ENCODE data around the gene CARD19.

CARD19 gene, protein sequence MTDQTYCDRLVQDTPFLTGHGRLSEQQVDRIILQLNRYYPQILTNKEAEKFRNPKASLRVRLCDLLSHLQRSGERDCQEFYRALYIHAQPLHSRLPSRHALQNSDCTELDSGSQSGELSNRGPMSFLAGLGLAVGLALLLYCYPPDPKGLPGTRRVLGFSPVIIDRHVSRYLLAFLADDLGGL

DNA sequence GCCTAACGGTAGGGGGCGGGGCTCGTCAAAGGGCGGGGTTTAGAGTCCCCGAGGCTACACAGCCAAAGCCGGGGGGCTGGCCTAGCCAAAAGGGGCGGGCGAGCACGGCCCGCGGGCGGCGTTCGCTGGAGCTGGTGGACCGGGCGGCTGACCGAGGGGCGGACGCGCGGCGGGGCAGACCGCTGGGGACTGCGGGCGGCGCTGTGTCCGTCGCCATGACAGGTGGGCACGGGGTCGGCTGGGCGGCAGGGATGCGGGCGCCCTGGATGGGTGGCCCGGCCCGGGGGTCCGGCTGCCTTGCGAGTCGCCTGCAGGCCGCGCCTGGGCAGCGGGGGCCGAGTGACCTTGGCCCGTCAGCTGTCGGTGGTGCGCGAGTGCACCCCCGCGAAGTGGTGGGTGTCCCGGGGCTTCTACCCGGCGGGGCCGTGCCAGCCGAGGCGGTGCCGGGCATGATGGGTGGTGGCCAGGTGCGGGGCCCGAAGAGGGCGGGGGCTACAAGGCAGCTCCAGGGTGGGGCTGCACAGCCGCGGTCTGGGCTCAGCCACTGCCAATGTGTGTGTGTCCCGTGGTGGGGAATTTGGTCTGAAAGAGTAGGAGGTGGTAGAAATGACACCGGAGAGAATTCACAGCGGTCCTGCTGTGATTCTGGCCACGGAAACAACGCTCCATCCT, at the start of gene CARD19:
TSS of gene CARD19 (plus strand) at position 87 of the 672 bp plus-strand sequence. CDS start at position 216, 129 bp downstream.
- DNase-seq: peak; percentile 80

DNA sequence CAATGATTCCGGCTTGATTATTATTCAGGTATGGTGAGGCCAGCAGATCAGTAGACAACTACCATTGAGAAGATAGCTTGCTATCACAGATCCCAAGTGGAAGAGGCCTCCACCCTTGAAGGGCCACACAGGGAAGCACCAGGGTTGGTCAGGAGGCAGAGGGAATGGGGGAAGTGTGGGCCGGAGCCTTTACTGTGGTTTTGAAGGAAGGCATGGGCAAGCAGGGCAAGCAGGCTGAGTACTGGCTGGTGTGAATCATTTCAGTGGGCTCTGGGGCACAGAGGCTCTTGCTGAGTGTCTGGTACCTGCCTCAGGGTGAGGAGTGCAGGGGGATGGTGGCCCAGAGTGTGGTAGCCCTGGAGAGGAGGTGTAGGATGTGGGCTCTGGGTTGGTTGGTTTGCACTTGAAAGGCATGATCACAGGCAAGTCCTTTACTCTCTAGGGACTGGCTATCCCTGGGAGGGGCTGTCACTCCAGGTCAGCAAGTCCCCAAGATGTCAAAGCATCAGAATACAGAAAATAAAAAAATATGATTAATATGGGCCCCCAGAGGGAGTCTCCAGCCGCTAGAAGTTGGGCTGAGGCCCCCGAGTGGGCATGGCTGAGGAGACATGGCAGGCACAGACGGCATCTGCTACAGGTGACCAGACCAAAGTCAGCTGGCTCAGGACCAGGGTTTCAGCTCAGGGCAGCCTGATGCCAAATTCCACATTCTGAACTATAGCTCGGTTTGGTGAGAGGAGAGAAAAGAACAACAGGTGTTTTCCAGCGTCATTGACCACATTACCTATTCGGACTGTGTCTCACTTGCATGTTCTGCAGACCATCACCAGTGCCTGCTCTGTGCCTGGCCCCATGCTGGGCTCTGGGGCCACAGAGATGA, 47.2 kb upstream of the CARD19 start:
- DNase-seq: no peak

DNA sequence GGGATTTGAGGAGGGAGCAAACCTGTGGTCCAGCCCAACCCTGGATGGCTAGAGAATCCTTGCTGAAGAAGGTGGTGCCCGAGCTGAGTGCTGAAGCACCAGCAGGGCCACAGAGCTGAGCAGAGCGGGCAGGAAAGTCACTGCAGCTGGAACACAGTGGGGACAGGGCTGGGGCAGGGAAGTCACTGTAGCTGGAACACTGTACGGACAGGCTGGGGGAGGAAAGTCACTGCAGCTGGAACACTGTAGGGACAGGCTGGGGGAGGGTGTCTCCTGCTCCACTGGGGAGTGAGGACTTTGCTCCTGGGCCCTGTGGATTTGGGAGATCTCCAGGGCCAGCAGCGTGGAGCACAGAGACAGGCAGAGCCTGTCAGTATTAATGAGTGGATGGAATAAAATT, 46.5 kb upstream of the CARD19 start:
- DNase-seq: no peak

DNA sequence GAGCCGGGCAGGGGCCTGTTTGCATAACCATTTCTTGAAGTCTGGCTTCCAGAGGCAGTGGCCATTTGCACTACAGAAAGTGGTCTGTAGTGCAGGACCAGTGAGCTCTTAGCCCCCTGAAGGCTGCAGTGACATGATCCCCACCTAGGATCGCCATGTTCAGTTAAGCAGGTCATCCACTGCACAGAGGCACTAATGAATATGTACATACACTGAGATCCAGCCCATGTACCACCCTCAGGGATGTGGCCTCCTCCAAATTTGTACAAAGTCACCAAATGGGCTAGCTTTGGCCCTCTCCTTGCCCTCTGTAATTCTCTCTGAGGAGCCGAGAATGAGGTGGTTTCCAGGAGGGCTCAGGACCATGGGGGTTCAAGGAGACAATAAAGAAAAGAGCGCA, 45.8 kb upstream of the CARD19 start:
- DNase-seq: no peak

DNA sequence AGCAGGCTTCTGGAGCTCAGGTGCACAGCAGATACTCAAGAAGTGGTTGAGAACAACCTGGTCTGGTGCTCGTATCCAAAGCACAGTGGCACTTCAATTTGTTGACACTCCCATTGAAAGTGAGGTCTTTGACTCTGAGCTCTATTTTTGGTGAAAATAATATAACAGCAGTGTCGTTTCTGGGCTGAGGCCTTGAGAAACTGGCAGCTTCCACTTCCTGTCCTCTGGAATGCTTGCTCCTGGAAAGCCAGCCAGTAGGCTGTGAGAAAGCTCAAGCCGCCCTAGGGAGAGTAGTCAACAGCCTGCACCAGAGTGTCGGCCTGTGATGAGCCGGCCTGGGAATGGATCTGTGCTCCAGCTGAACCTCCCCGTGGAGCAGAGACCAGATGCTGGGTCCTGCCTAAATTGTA, 44.3 kb upstream of the CARD19 start:
- peak; percentile 85 for DNase-seq

DNA sequence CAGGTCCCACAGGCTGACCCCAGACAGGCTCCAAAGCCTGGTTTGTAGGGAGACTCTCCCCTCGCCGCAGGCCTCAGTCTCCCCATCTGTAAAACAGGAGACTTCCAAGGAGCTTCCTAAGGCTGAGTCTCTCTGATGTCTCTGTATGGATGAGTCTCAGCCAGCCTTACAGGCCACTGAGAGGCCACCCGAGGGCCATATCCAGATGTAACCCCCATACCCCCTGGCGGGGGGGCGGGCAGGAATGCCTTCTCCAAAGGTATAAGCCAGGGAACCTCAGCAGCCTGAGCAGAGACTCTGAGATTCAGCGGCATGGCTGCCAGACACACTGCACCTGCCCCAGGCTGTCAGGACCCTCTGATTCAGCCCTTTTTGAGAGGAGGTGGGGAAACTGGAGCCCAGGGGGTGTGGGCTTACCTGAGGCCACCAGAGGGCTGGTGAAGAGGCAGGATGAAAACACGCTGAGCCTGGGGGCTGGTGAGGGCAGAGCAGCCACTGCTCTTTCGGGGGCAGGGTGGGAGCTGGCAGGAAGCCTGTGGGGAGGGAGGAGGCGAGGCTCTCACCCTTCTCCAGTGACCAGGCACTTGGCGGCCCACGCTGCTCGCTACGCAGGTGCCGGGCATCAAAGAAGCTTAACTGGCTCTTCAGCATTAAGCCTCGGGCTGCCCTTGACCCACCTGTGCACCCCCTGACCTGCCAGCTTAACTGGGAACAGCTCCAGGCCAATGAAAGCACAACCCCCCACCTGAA, 43.1 kb upstream of the CARD19 start:
- DNase-seq: no peak

DNA sequence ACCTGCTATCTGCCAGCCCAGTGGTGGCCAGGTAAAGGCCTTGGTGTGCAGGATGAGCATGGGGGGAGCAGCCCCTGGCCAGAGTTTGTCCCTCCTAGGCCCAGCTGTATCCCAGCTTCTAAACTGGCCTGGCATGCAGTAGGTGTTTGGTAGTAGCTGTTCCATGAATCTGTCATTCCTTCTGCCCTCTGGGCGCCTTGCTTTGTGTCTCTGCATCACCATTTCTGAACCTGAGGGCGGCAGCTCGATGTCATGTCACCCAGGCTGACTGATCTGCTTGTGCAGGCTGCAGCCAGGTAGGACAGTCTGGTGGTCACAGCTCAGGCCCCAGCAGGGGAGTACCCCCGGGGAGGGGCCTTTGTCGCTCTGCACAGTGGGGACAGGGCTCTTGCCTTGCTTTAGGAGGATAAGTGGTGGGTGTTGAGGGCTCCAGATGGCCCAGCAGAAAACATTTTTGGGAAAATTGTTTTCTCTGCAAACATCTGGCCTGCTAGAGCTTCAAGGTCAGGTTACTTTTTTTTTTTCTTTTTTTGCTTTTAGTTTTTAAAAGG, 42.2 kb upstream of the CARD19 start:
- DNase-seq: no peak

DNA sequence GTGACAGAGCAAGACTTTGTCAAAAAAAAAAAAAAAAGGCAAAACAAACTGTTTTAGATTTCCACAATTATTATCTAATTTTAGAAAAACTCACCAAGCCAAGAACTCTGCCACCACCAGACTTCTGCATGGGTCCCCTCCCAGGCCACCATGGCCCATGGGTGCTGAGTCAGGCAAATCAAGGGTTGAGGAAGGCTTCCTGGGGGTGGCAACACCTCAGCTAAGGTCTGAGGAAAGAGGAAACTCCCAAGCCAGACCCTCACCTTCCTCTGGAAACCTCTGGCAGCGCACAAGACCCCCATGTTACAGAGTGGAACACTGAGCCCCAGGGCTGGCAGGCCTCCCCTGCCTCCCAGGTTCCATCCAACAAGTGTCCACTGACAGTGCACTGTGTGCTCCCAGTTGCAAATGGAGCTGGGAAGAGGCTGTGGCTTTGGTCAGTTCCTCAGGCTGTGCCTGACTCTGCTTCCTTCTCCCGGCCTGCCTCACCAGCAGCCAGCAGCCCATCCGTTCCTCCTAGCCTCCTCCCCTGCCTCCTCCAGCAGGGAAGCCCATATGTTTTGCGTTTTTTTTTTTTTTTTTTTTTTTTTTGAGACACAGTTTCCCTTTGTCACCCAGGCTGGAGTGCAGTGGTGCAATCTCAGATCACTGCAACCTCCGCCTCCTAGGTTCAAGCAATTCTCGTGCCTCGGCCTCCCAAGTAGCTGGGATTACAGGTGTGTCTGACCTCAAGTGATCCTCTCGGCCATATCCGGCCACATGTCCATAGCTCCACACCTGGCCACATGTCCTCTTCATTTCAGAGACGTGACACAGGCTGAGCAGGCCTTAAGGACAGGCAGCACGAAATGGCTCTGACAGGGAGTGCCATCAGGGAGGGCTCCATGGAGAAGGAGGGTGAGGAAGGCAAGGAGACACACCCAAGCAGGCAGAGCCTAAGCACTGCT, 41.0 kb upstream of the CARD19 start:
- no peak for DNase-seq

DNA sequence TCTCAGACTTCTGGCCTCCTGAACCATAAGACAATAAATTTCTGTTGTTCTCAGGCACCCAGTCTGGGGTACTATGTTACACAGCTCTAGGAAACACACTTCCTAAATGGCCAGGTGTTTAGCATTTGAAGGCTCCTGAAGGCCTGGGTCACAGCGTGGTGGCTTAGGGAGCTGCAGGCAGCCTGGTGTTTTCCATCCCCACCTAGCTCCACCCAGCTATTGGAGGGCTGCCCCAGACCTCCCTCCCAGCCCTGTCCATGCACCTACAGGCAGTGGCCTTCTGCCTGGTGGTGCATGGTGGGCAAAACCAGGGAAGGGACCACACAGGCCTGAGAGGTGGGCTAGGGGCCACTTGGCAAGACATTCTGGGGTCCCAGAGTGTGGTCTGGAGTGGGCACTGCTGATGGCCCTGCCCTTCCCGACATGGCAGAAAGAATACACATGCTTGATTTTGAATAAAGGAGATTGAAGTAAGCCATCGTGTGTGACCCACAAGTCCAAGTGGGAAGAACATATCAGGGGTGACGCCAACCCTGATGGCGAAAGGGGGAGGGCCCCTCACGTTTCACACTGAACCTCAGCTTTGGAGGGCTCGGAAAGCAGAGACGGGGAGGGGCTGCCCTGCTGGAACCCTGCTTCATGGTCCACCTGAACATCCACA, 38.8 kb upstream of the CARD19 start:
- DNase-seq: no peak

DNA sequence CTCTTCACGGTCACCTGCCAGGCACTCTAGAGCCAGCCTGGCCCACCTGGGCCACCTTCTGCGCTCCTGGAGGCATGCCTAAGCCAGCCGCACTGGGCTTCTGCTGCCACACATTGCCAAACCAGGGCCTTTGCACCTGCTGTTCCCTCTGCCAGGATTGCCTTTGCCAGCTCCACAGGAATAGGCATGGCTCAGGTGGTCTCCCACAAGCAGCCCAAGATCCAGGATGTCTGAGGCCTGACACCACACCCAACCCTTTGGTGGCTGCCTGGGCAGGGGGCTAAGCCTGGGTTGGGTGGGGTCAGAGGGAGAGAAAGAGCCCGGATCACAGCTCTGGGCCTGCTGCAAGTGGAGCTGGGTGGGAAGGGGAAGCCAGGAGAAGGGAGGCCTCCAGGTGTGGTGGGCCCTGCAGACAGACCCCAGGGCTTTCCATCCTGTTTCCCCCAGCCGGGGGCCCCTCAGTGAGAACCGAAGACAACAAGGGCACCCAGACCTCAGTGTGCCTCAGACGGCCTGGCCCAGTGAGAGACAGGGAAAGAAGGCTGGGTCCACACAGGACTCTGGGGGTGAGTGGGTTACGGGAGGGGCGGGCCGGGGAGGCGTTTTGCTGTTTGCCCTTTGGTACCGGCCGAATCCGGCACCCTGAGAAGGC, 38.2 kb upstream of the CARD19 start:
- no peak for DNase-seq

DNA sequence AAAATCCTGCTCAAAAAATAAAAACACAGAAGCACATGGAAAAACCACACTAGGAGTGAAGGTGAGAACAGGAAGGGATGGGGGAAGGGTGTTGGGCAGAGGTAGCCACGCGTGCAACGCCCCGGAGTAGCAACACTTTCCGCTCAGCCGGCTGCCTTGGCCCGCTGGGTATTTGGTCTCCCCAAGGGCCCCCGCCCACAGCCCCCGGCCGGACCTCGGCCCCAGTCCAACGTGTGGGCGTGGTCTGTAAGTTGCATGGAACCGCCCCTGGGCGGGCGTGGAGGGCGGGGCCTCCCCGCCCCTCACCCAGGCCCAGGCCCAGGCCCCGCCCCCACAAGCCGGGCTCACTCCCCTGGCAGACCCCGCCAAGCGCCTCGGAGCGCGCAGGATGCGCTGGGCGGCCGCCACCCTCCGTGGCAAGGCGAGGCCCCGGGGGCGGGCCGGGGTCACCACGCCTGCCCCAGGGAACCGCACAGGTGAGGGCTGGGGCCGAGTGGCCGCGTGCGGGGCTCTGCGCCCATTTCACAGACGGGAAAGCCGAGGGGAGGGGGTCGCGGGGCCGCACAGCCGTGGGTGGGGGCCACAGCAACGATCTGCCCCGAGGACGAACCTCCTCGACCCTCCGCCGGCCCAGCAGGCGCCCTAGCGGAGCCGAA, 37.5 kb upstream of the CARD19 start, which contains the start of gene SUSD3:
TSS of gene SUSD3 (plus strand) at position 347 of the 656 bp plus-strand sequence. CDS start at position 389, 42 bp downstream.
- peak; percentile 69 for DNase-seq

DNA sequence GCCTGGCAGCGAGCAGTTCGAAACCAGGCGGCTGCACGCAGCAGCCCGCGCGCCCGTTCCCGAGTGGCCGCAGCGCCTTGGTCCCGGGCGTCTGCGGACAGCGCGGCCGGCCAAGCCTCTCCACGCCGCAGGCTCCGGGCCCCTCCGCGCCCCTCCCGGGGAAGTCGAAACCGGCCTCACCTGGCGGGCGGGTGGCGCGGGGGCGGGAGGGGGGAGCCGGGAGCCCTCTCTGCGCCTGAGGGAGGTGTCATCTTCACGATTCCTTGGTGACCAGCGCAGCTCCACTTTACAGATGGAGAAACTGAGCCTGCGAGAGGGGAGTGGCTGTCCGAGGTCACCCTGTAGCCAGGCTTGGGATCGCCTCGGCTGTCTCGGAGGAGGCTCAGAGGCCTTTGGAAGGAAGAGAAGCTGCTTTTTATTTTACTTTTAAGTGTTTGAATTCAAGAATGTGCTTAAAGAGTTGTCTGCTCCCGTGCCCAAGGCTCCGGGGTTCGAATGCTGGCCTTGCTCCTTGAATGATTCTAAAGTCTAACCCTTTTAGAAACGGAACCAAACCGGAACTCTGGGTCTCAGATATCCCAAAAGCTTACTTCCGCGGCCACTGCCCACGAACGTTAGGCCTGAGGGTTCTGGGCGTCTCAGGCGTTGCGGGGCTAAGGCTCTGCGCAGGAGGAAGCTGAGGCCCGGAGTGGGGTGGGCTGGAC, 36.9 kb upstream of the CARD19 start:
- no peak for DNase-seq

DNA sequence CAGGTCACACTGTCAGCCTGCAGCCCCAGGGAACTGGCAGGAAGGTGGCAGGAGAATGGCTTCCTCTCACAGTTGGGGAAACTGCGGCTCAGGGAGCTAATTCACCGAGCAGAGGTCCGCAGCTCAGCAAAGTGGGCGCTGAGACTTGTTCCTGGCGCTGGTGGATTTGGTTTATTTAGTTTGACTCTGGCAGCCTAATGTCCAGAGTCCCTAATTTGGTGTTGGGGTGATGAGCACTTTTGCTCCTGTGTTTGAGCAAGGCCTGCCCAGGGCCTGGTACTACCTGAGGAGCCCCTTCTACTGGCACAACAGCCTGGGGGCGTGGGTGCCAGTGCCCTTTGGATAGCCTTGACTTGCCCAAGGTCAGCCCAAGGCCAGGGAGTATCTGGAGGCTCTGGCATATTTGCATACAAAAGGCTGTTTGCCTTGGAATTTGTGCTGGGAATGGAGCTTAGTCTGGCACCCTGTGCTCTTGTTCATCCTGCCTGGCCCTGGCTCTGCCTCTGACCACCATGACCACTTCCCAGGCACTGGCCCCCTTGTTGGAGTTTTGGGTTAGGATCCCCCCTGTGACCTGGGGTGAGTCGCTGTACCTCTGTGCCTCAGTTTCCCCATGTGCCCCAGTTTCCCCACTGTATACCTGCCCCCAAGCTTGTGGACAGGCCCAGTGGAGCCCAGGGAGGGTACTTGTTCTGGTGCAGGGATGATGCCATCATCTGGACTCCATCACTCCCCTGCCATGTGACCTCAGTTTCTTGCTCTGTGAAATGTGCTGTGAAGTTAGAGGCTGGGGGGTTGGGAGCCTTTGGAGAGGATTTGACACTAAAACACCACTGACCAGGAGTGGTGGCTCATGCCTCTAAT, 36.1 kb upstream of the CARD19 start:
- DNase-seq: no peak

DNA sequence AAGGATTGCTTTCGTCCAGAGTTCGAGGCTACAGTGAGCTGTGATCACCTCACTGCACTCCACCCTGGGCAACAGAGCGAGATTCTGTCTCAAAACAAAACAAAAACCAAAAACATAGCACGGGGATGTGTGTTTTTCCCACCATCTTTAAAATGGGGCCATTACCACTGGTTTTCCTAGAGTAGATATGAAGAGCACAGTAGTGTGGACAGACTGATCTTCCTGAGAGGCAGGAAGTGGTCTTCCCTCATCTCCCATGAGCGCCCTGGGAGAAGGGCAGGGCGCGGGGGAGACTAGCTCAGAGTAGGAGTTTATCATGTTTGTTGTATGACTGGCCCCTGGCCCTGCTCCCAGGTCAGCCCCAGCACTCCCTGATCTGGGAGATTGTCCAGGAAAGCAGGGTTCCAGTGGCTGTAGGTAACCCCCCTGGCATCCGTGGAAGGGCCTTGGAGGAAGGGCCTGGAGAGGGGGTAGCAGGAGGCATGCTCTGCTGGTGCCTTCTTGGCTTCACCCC, 35.2 kb upstream of the CARD19 start:
- no peak for DNase-seq

DNA sequence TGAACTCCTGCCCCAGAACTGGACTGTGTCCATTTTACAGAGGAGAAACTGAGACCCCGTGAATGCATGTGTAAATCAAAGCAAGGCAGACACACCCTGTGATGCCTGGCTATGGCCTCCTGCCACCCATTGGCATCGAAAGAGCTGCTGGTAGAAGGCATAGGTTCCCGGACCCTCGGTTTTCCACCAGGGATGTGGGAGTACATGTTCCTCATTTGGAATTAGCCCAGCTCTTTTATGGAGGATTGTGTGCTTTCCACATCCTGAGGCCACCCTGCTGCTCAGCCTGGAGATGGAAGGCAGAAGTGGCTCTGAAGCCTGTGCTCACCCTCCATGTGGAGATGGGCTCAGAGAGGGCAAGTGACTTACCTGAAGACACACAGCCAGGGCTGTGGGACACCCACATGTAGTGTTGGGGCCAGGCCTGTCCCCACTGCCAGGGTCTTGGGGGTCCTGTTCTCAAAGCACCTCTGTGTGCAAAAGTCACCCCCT, 34.7 kb upstream of the CARD19 start:
- DNase-seq: no peak

DNA sequence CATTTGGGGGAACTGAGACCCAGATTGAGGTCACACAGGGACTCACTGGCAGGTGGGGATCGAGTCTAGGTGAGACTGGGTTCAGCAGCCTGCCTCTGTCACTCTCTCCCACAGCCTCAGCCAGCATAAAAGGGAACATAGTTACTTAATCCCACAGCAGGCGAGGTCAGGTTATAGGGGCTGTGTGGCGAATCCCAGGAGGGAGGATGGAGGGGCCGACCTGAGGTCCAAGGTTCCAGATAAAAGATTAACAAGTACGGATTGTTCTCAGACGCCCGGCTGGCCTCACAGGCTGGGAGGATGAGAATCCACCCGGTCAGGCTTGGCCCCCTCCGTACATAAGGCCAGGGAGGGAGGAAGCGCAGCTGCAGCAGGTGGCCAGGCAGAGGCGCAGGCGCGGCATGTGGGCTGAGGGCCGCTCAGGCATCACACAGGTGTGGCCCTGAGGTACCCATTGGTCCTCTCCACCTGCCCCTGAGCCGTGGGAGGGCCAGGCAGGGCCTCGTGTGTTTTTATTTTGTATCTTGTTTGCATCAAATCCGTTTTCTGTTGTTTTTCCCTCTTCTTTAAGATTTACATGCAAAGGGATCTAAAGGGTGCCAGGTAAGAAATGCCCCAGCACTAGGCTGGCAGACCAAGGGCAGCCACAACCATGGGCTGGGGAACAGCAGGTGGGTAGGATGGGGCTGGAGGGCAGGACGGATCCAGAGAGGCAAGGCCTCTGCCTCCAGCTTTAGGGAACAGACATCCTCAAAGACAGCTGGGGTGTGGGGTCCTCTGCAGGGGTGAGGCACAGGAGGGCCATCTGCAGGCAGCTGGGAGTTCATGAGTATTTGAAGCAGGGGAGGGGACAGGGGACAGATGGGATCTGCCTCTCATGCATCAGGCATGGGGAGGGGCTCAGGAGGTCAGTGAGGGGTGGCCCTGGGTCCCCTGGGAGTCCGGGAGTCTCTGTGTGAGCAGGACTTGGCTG, 33.9 kb upstream of the CARD19 start:
- DNase-seq: no peak

Data from right hindlimb (tissue), 1 donor.